GM23338 (cell line): ENCODE data around the gene TMPRSS6. TPM values are rescaled to one million over a fixed set of nuclear protein-coding genes. Genes with fewer than 3 reads are reported as not detected.

Source experiments
- ATAC-seq: fragments of 200-7000 bp; cut with Tn5 transposase; 3 replicates; pipeline ENCODE4 v1.9.1; 2020
- DNase-seq: peaks from one replicate; pipeline ENCODE4 v3.0.0-alpha.2; 2015; ENCODE audit warnings: low spot score
- H2AFZ ChIP-seq: fragments of 200-600 bp; sonication (generic); 2 replicates; pipeline ENCODE4 v1.8.0; 2016; ENCODE audit warnings: antibody characterized with exemption, mild to moderate bottlenecking, moderate library complexity
- H3F3A ChIP-seq: fragments of 200-600 bp; sonication (generic); replicated peaks from 2 replicates; pipeline ENCODE4 v1.8.0; 2017; ENCODE audit warnings: antibody characterized with exemption, mixed run types, low read depth
- H3K27ac ChIP-seq: fragments of 200-600 bp; sonication (generic); 2 replicates; pipeline ENCODE4 v1.6.1; 2016; ENCODE audit warnings: low read depth
- H3K27me3 ChIP-seq: fragments of 200-600 bp; sonication (generic); 2 replicates; pipeline ENCODE4 v1.8.0; 2016; ENCODE audit warnings: mild to moderate bottlenecking, mixed run types, moderate library complexity; ENCODE audit not compliant: insufficient read depth
- H3K36me3 ChIP-seq: fragments of 200-600 bp; sonication (generic); 2 replicates; pipeline ENCODE4 v1.8.0; 2016; ENCODE audit warnings: mild to moderate bottlenecking; ENCODE audit not compliant: insufficient read depth
- H3K4me1 ChIP-seq: fragments of 200-600 bp; sonication (generic); 2 replicates; pipeline ENCODE4 v1.8.0; 2016; ENCODE audit warnings: mild to moderate bottlenecking, moderate library complexity; ENCODE audit not compliant: insufficient read depth
- H3K4me2 ChIP-seq: fragments of 200-600 bp; sonication (generic); 2 replicates; pipeline ENCODE4 v1.7.1; 2017; ENCODE audit warnings: mixed run types
- H3K4me3 ChIP-seq: fragments of 200-600 bp; sonication (generic); 2 replicates; pipeline ENCODE4 v1.6.1; 2016; ENCODE audit warnings: mixed run types
- H3K79me2 ChIP-seq: fragments of 200-600 bp; sonication (generic); replicated peaks from 2 replicates; pipeline ENCODE4 v1.8.0; 2017; ENCODE audit warnings: mild to moderate bottlenecking; ENCODE audit not compliant: insufficient read depth
- H3K9me2 ChIP-seq: fragments of 200-600 bp; sonication (generic); 2 replicates; pipeline ENCODE4 v1.8.0; 2017; ENCODE audit not compliant: insufficient read depth
- H4K20me1 ChIP-seq: fragments of 200-600 bp; sonication (generic); replicated peaks from 2 replicates; pipeline ENCODE4 v1.8.0; 2017; ENCODE audit warnings: mild to moderate bottlenecking; ENCODE audit not compliant: insufficient read depth
- H3K27ac Mint-ChIP-seq: 2 replicates; pipeline ENCODE4 v1.8.0; 2020; ENCODE audit warnings: inconsistent platforms, mild to moderate bottlenecking, moderate library complexity, mixed read lengths
- H3K27me3 Mint-ChIP-seq: 3 replicates; pipeline ENCODE4 v1.8.0; 2022; ENCODE audit warnings: low read depth, mild to moderate bottlenecking, moderate library complexity, mixed read lengths, inconsistent platforms; ENCODE audit not compliant: insufficient read depth, poor library complexity
- H3K36me3 Mint-ChIP-seq: 3 replicates; pipeline ENCODE4 v1.8.0; 2021; ENCODE audit warnings: low read depth, mild to moderate bottlenecking, inconsistent platforms, moderate library complexity, mixed read lengths
- H3K4me1 Mint-ChIP-seq: 3 replicates; pipeline ENCODE4 v1.8.0; 2020; ENCODE audit warnings: mild to moderate bottlenecking, inconsistent platforms, mixed read lengths
- H3K4me3 Mint-ChIP-seq: 3 replicates; pipeline ENCODE4 v1.8.0; 2021; ENCODE audit warnings: moderate library complexity, mild to moderate bottlenecking, inconsistent platforms, mixed read lengths
- H3K9me3 Mint-ChIP-seq: 3 replicates; pipeline ENCODE4 v1.8.0; 2020; ENCODE audit warnings: moderate library complexity, mild to moderate bottlenecking, inconsistent platforms, mixed read lengths
- CTCF ChIP-seq, 2 experiments: fragments of 200-600 bp in 1 of 2; sonication (generic) in 1 of 2; conservative IDR thresholded peaks; 2 replicates each; pipeline versions ENCODE4 v1.5.1 to v1.6.1; 2016 to 2017; ENCODE audit warnings: antibody characterized with exemption in 2 of 2, low read depth in 2 of 2, mild to moderate bottlenecking in 2 of 2, moderate library complexity in 1 of 2
- ETS1 ChIP-seq: IDR thresholded peaks from 2 replicates; pipeline ENCODE4 v1.6.1; 2016; ENCODE audit warnings: antibody characterized with exemption
- EZH2 ChIP-seq: fragments of 200-600 bp; sonication (generic); IDR thresholded peaks from one replicate; pipeline ENCODE4 v1.8.0; 2017; ENCODE audit warnings: antibody characterized with exemption, mild to moderate bottlenecking, low read depth; ENCODE audit not compliant: unreplicated experiment
- EZH2phosphoT487 ChIP-seq: fragments of 200-600 bp; sonication (generic); IDR thresholded peaks from one replicate; pipeline ENCODE4 v1.8.1; 2018; ENCODE audit warnings: antibody characterized with exemption; ENCODE audit not compliant: unreplicated experiment
- JUNB ChIP-seq: IDR thresholded peaks from one replicate; pipeline ENCODE4 v1.6.1; 2016; ENCODE audit warnings: antibody characterized with exemption; ENCODE audit not compliant: unreplicated experiment
- NANOG ChIP-seq: IDR thresholded peaks from 2 replicates; pipeline ENCODE4 v1.6.1; 2016; ENCODE audit warnings: antibody characterized with exemption, borderline replicate concordance
- POLR2AphosphoS5 ChIP-seq: IDR thresholded peaks from 2 replicates; pipeline ENCODE4 v1.6.1; 2016; ENCODE audit warnings: antibody characterized with exemption, low read depth
- STAT1 ChIP-seq: IDR thresholded peaks from one replicate; pipeline ENCODE4 v1.6.1; 2016; ENCODE audit warnings: antibody characterized with exemption; ENCODE audit not compliant: unreplicated experiment
- ZNF114 ChIP-seq: fragments of 250-450 bp; sonication (Bioruptor Pico); IDR thresholded peaks from 2 replicates; pipeline ENCODE4 v1.5.0; 2020; ENCODE audit warnings: mild to moderate bottlenecking, moderate library complexity
- ZNF331 ChIP-seq: fragments of 250-450 bp; sonication (Bioruptor Pico); IDR thresholded peaks from 2 replicates; pipeline ENCODE4 v1.5.0; 2020; ENCODE audit warnings: low read depth, mild to moderate bottlenecking, moderate library complexity
- polyA plus RNA-seq: library from polyadenylated mRNA; unstranded; fragments of >200 nt; fragmentation: Nextera tagmentation; extraction: Ambion mirVana; gene quantifications from 2 replicates; pipeline ENCODE4 v1.2.1, GENCODE V29; 2016
- total RNA-seq: library from RNA; depleted of rRNA; stranded (reverse); fragments of >200 nt; shearing (Covaris generic); gene quantifications from 2 replicates; pipeline ENCODE4 v1.2.3, GENCODE V29; 2014
- TF ChIP-seq, protein P1 (sequence below): fragments of 250-450 bp; sonication (Bioruptor Pico); IDR thresholded peaks from 2 replicates; pipeline ENCODE4 v1.5.0; 2020; ENCODE audit warnings: mild to moderate bottlenecking, moderate library complexity

TMPRSS6 gene
- total and polyA plus RNA-seq, 2 experiments from 2014 or later, result 0.13 TPM; not detected in 1

GRCh38 chr22:37101311-37102066 lies 8.0 kb downstream of the TMPRSS6 start:
- Histone ChIP-seq H3F3A (no peaks in the 10 kb centered on the region), H3K9me2 (no peaks in the 10 kb centered on the region), H4K20me1 (no peaks in the 10 kb centered on the region), H3K4me2 (no peak overlapping the region), H3K4me1 (no peaks in the 10 kb centered on the region), H3K27ac (no peak overlapping the region), H2AFZ (no peak overlapping the region), H3K4me3 (no peak overlapping the region), H3K79me2 (no peaks in the 10 kb centered on the region), H3K27me3 (no peaks in the 10 kb centered on the region), H3K36me3 (no peaks in the 10 kb centered on the region)
- no peak for DNase-seq
- no peaks in the 10 kb centered on the region for H3K36me3 Mint-ChIP-seq
- TF ChIP-seq STAT1 (no peak), ETS1 (no peak), ZNF331 (CRISPR knock-in tag) (no peak), CTCF (conservative IDR thresholded peaks at IDR 0.05; ENCODE audit: low read depth in 2 of 2) (no peak), JUNB (no peak), POLR2AphosphoS5 (no peak), NANOG (no peak), EZH2phosphoT487 (no peak), ZNF114 (no peak), EZH2 (no peak)
- TF ChIP-seq, protein P1, sequence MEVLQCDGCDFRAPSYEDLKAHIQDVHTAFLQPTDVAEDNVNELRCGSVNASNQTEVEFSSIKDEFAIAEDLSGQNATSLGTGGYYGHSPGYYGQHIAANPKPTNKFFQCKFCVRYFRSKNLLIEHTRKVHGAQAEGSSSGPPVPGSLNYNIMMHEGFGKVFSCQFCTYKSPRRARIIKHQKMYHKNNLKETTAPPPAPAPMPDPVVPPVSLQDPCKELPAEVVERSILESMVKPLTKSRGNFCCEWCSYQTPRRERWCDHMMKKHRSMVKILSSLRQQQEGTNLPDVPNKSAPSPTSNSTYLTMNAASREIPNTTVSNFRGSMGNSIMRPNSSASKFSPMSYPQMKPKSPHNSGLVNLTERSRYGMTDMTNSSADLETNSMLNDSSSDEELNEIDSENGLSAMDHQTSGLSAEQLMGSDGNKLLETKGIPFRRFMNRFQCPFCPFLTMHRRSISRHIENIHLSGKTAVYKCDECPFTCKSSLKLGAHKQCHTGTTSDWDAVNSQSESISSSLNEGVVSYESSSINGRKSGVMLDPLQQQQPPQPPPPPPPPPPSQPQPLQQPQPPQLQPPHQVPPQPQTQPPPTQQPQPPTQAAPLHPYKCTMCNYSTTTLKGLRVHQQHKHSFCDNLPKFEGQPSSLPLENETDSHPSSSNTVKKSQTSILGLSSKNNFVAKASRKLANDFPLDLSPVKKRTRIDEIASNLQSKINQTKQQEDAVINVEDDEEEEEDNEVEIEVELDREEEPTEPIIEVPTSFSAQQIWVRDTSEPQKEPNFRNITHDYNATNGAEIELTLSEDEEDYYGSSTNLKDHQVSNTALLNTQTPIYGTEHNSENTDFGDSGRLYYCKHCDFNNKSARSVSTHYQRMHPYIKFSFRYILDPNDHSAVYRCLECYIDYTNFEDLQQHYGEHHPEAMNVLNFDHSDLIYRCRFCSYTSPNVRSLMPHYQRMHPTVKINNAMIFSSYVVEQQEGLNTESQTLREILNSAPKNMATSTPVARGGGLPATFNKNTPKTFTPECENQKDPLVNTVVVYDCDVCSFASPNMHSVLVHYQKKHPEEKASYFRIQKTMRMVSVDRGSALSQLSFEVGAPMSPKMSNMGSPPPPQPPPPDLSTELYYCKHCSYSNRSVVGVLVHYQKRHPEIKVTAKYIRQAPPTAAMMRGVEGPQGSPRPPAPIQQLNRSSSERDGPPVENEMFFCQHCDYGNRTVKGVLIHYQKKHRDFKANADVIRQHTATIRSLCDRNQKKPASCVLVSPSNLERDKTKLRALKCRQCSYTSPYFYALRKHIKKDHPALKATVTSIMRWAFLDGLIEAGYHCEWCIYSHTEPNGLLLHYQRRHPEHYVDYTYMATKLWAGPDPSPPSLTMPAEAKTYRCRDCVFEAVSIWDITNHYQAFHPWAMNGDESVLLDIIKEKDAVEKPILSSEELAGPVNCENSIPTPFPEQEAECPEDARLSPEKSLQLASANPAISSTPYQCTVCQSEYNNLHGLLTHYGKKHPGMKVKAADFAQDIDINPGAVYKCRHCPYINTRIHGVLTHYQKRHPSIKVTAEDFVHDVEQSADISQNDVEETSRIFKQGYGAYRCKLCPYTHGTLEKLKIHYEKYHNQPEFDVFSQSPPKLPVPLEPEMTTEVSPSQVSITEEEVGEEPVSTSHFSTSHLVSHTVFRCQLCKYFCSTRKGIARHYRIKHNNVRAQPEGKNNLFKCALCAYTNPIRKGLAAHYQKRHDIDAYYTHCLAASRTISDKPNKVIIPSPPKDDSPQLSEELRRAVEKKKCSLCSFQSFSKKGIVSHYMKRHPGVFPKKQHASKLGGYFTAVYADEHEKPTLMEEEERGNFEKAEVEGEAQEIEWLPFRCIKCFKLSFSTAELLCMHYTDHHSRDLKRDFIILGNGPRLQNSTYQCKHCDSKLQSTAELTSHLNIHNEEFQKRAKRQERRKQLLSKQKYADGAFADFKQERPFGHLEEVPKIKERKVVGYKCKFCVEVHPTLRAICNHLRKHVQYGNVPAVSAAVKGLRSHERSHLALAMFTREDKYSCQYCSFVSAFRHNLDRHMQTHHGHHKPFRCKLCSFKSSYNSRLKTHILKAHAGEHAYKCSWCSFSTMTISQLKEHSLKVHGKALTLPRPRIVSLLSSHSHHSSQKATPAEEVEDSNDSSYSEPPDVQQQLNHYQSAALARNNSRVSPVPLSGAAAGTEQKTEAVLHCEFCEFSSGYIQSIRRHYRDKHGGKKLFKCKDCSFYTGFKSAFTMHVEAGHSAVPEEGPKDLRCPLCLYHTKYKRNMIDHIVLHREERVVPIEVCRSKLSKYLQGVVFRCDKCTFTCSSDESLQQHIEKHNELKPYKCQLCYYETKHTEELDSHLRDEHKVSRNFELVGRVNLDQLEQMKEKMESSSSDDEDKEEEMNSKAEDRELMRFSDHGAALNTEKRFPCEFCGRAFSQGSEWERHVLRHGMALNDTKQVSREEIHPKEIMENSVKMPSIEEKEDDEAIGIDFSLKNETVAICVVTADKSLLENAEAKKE, result no peak
- H3K4me3 Mint-ChIP-seq, result no peak overlapping the region
- no peak overlapping the region for H3K27ac Mint-ChIP-seq
- H3K9me3 Mint-ChIP-seq, result no peaks in the 10 kb centered on the region; the same call in 2 of the 3 replicates
- peaks cover 5% of the 10 kb centered on the region; the same call in 2 of the 3 replicates for H3K4me1 Mint-ChIP-seq
- peaks cover 19% of the 10 kb centered on the region for H3K27me3 Mint-ChIP-seq
- no peak for ATAC-seq
